Endothelial cell of umbilical vein (primary cell): Measurements from ENCODE around the gene CGAS. TPM values are rescaled to one million over a fixed set of nuclear protein-coding genes. Genes with fewer than 3 reads are reported as not detected.

Experiments used
- BruUV-seq: library from RNA; stranded (reverse); fragments of 400-500 nt; replicated peaks from 2 replicates; lab custom pipeline; 2021; lab: Mats Ljungman, UMichigan
- CTCF ChIA-PET: fragments of 300-600, 350-600 bp; sonication (Branson Sonifier 250); formaldehyde crosslinking; loops from one replicate; lab custom pipeline; 2021; ENCODE audit warnings: antibody characterized with exemption, inconsistent platforms; lab: Charles Lee
- POLR2A ChIA-PET: fragments of 300-600, 350-600 bp; sonication (Branson Sonifier 250); formaldehyde crosslinking; loops from one replicate; lab custom pipeline; 2021; ENCODE audit warnings: antibody characterized with exemption, inconsistent platforms; lab: Charles Lee
- DNase-seq: peaks from one replicate; pipeline ENCODE4 v3.0.0-alpha.2; 2011; ENCODE audit warnings: low read depth, low spot score
- FAIRE-seq: peaks from 2 replicates; lab custom pipeline; 2011; peaks lifted over from hg19 to GRCh38; lab: Jason Lieb, UNC
- H2AFZ ChIP-seq: 2 replicates; pipeline ENCODE4 v1.6.0; 2012; ENCODE audit warnings: low read depth, low read length, control low read depth, inconsistent platforms
- H3K27ac ChIP-seq: 2 replicates; pipeline ENCODE4 v1.5.1; 2011; ENCODE audit warnings: low read depth, mild to moderate bottlenecking, control low read depth, low read length, moderate library complexity; ENCODE audit not compliant: insufficient read depth
- H3K27me3 ChIP-seq, 2 experiments: 2 replicates each; pipeline versions ENCODE4 v1.6.0 to v1.6.1; 2011; ENCODE audit warnings: low read length in 2 of 2, mixed read lengths in 1 of 2; ENCODE audit not compliant: control insufficient read depth in 2 of 2, insufficient read depth in 2 of 2
- H3K36me3 ChIP-seq, 2 experiments: 2 replicates in 1 of 2; 3 replicates in 1 of 2; pipeline ENCODE4 v1.5.1; 2011; ENCODE audit warnings: low read length in 2 of 2, mild to moderate bottlenecking in 1 of 2, moderate library complexity in 1 of 2; ENCODE audit not compliant: control insufficient read depth in 2 of 2, insufficient read depth in 2 of 2; ENCODE audit errors: extremely low read depth in 1 of 2
- H3K4me1 ChIP-seq: 3 replicates; pipeline ENCODE4 v1.5.1; 2011; ENCODE audit warnings: mild to moderate bottlenecking, low read length; ENCODE audit not compliant: control insufficient read depth, insufficient read depth; ENCODE audit errors: extremely low read depth
- H3K4me2 ChIP-seq: 2 replicates; pipeline ENCODE4 v1.6.1; 2011; ENCODE audit warnings: low read length, control low read depth, mixed read lengths; ENCODE audit not compliant: insufficient read depth
- H3K4me3 ChIP-seq, 3 experiments: fragments of 200-600 bp in 1 of 3; sonication (generic), shearing (Covaris generic) in 1 of 3; replicated peaks in 1 of 3; 2 replicates each; pipeline ENCODE4 v1.5.1; 2011 to 2016; ENCODE audit warnings: control low read depth in 3 of 3, low read length in 3 of 3, mild to moderate bottlenecking in 2 of 3, inconsistent platforms in 1 of 3, low read depth in 1 of 3, moderate library complexity in 1 of 3; ENCODE audit not compliant: insufficient read depth in 1 of 3
- H3K79me2 ChIP-seq: 2 replicates; pipeline ENCODE4 v1.6.0; 2012; ENCODE audit warnings: low read length, inconsistent platforms; ENCODE audit not compliant: control insufficient read depth, insufficient read depth
- H3K9ac ChIP-seq: replicated peaks from 2 replicates; pipeline ENCODE3; 2011; ENCODE audit warnings: low read length, control low read depth; ENCODE audit not compliant: insufficient read depth; ENCODE audit errors: extremely low read depth
- H3K9me1 ChIP-seq: replicated peaks from 3 replicates; pipeline ENCODE4 v1.6.0; 2011; ENCODE audit warnings: mild to moderate bottlenecking, low read length; ENCODE audit not compliant: control insufficient read depth, insufficient read depth; ENCODE audit errors: extremely low read depth
- H3K9me3 ChIP-seq: replicated peaks from 2 replicates; pipeline ENCODE4 v1.5.1; 2012; ENCODE audit warnings: low read length, inconsistent platforms; ENCODE audit not compliant: control insufficient read depth, insufficient read depth
- H4K20me1 ChIP-seq: replicated peaks from 2 replicates; pipeline ENCODE3; 2011; ENCODE audit warnings: mild to moderate bottlenecking, low read length; ENCODE audit not compliant: control insufficient read depth, insufficient read depth; ENCODE audit errors: extremely low read depth
- CTCF ChIP-seq, 2 donors: IDR thresholded peaks; 1 replicate in 1 of 2; 2 replicates in 1 of 2; pipeline ENCODE4 v1.5.1; 2011; ENCODE audit warnings: low read length in 2 of 2, mild to moderate bottlenecking in 2 of 2, moderate library complexity in 2 of 2, control low read depth in 1 of 2, inconsistent platforms in 1 of 2, low read depth in 1 of 2; ENCODE audit not compliant: insufficient read depth in 1 of 2; ENCODE audit errors: extremely low read depth in 1 of 2
- EZH2 ChIP-seq: IDR thresholded peaks from 2 replicates; pipeline ENCODE4 v1.6.1; 2012; ENCODE audit warnings: borderline replicate concordance, low read depth, mild to moderate bottlenecking, moderate library complexity, low read length, inconsistent platforms; ENCODE audit not compliant: severe bottlenecking
- FOS ChIP-seq: IDR thresholded peaks from 2 replicates; pipeline ENCODE4 v1.6.1; 2011; ENCODE audit warnings: mild to moderate bottlenecking, low read length, moderate library complexity, borderline replicate concordance; ENCODE audit not compliant: insufficient read depth
- GATA2 ChIP-seq: IDR thresholded peaks from 2 replicates; pipeline ENCODE4 v1.7.0; 2011; ENCODE audit warnings: low read depth, mild to moderate bottlenecking, moderate library complexity, mixed read lengths, low read length; ENCODE audit not compliant: insufficient read length, insufficient read depth
- JUN ChIP-seq: IDR thresholded peaks from 2 replicates; pipeline ENCODE4 v1.6.1; 2011; ENCODE audit warnings: borderline replicate concordance, low read depth; ENCODE audit not compliant: insufficient read length, insufficient read depth
- MAX ChIP-seq: IDR thresholded peaks from 2 replicates; pipeline ENCODE4 v1.6.1; 2011; ENCODE audit not compliant: insufficient read depth, insufficient read length
- MYC ChIP-seq: IDR thresholded peaks from one replicate; pipeline ENCODE4 v1.6.1; 2011; ENCODE audit warnings: mild to moderate bottlenecking, low read depth, low read length
- POLR2A ChIP-seq: IDR thresholded peaks from 2 replicates; pipeline ENCODE4 v1.6.1; 2012; ENCODE audit warnings: low read depth, mild to moderate bottlenecking, control low read depth, low read length
- POLR2AphosphoS5 ChIP-seq: IDR thresholded peaks from 2 replicates; pipeline ENCODE4 v1.6.1; 2012; ENCODE audit warnings: low read depth, mild to moderate bottlenecking, control low read depth, low read length, moderate library complexity; ENCODE audit not compliant: insufficient read depth
- dilution Hi-C: fragments of 300-500 bp; cut with MboI; formaldehyde crosslinking; loops from one replicate; pipeline ENCODE4 v1.15.0; 2019; ENCODE audit warnings: low sequenced_read_pairs; ENCODE audit not compliant: extremely low pct_ligation_motif_present
- intact Hi-C: fragments of 100-400 bp; cut with micrococcal nuclease; formaldehyde crosslinking; loops from one replicate; pipeline ENCODE4 v1.10.0; 2022
- polyA plus RNA-seq, 4 experiments: library from polyadenylated mRNA; depleted of rRNA in 3 of 4; stranded (reverse) in 3 of 4; unstranded in 1 of 4; fragments of >200 nt; gene quantifications; 2 replicates each; pipeline versions ENCODE4 v1.2.1 to v1.2.3, GENCODE V29; 2011 to 2012; ENCODE audit warnings: missing spikeins in 1 of 4
- total RNA-seq: library from RNA; stranded (reverse); gene quantifications from 2 replicates; pipeline ENCODE4 v1.2.3, GENCODE V29; 2021

The CGAS gene
- total and polyA plus RNA-seq, 2 donors (not counting 3 experiments of a cell fraction or from before 2014, with no cell fraction given), result 1.9 to 7.4 TPM

- Histone ChIP-seq H4K20me1 (no peaks in the 10 kb centered on the region), H3K4me1 (no peaks in the 10 kb centered on the region), H3K36me3 (peaks cover 0 to 6% of the 10 kb centered on the region in 2 experiments), H3K27ac (no peak overlapping the region), H2AFZ (no peak overlapping the region), H3K9me1 (no peaks in the 10 kb centered on the region), H3K79me2 (no peaks in the 10 kb centered on the region), H3K4me2 (no peak overlapping the region), H3K27me3 (no peaks in the 10 kb centered on the region), H3K9me3 (no peaks in the 10 kb centered on the region), H3K4me3 (no peak overlapping the region), H3K9ac (no peak overlapping the region)
- no peak for FAIRE-seq
- ChIA-PET CTCF (no interaction called here), POLR2A (no interaction called here)
- no TSS peak for BruUV-seq
- TF ChIP-seq FOS (no peak), POLR2AphosphoS5 (no peak), EZH2 (no peak), GATA2 (no peak), MYC (no peak), MAX (no peak), CTCF (IDR thresholded peaks at IDR 0.05; ENCODE audit: extremely low read depth in 1 of 2, insufficient read depth in 1 of 2, low read depth in 1 of 2, low read length in 2 of 2) (no peak), POLR2A (no peak), JUN (no peak)
- DNase-seq, result no peak
- dilution Hi-C loops (no loop called here), intact Hi-C loops (no loop called here)
Observed at GRCh38 chr6:73435236-73435635, 16.9 kb downstream of the CGAS start.
